Activated B cell treated with CpG ODN at 0.5 μM for 24 hours (primary cell): ENCODE measurements around the gene MYBPC1. TPM values are rescaled to one million over a fixed set of nuclear protein-coding genes. Genes with fewer than 3 reads are reported as not detected.

ENCODE experiments used
- ATAC-seq: fragments of 200-7000 bp; cut with Tn5 transposase; one replicate; pipeline ENCODE4 v1.10.0; 2021; ENCODE audit warnings: low read depth, mild to moderate bottlenecking, moderate library complexity
- CTCF ChIA-PET: fragments of 350-600 bp; sonication (Branson Sonifier 250); formaldehyde crosslinking; loops from one replicate; lab custom pipeline; 2021; ENCODE audit warnings: antibody characterized with exemption; lab: Charles Lee
- POLR2A ChIA-PET: fragments of 350-600 bp; sonication (Branson Sonifier 250); formaldehyde crosslinking; loops from one replicate; lab custom pipeline; 2021; ENCODE audit warnings: antibody characterized with exemption; lab: Charles Lee
- DNase-seq: peaks from one replicate; pipeline ENCODE4 v3.0.0; 2022
- H3K27ac Mint-ChIP-seq: one replicate; pipeline ENCODE4 v1.8.0; 2020; ENCODE audit warnings: mixed read lengths
- H3K27me3 Mint-ChIP-seq: one replicate; pipeline ENCODE4 v1.8.0; 2021; ENCODE audit warnings: mixed read lengths
- H3K36me3 Mint-ChIP-seq: one replicate; pipeline ENCODE4 v1.8.0; 2021; ENCODE audit warnings: low read depth, mixed read lengths
- H3K4me1 Mint-ChIP-seq: one replicate; pipeline ENCODE4 v1.8.0; 2021; ENCODE audit warnings: mixed read lengths
- H3K4me3 Mint-ChIP-seq: one replicate; pipeline ENCODE4 v1.8.0; 2020; ENCODE audit warnings: mild to moderate bottlenecking, mixed read lengths
- H3K9me3 Mint-ChIP-seq: one replicate; pipeline ENCODE4 v1.8.0; 2020; ENCODE audit warnings: mixed read lengths
- CTCF ChIP-seq: fragments of 200-600 bp; IDR thresholded peaks from one replicate; pipeline ENCODE4 v1.8.0; 2022; ENCODE audit warnings: antibody characterized with exemption, mild to moderate bottlenecking
- intact Hi-C: fragments of 100-400 bp; cut with micrococcal nuclease; formaldehyde crosslinking; loops from one replicate; pipeline ENCODE4 v1.15.1; 2024
- total RNA-seq: library from RNA; stranded (reverse); gene quantifications from 2 replicates; pipeline ENCODE4 v1.2.3, GENCODE V29; 2022

The MYBPC1 gene
- total RNA-seq, 1 donor from 2014 or later: not detected

DNA sequence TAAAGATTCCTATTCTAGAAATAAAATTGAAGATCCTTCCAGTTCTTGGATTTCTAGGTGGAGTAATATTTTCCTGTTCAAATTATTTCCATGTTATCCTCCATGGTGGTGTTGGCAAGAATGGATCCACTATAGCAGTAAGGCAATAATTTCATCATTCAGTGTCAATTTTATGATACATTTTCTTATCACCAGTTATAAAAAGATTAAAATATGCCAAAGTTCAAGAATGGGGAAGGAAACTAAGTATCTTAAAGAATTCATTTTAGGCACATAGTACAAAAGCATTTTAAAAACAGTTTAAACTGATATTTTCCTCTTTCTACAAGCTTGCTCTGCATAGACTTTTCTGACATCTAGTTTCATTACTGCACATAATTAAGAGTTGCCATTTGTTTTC lies 125.3 kb downstream of the MYBPC1 start:
- intact Hi-C loops: no loop called here
- no peak overlapping the region for H3K4me3 Mint-ChIP-seq
- TF ChIP-seq CTCF: no peak
- CTCF ChIA-PET: no interaction called here
- POLR2A ChIA-PET: no interaction called here
- H3K9me3 Mint-ChIP-seq: no peaks in the 10 kb centered on the region
- H3K4me1 Mint-ChIP-seq: peaks cover 4% of the 10 kb centered on the region
- peaks cover 53% of the 10 kb centered on the region for H3K36me3 Mint-ChIP-seq
- no peak for ATAC-seq
- no peaks in the 10 kb centered on the region for H3K27me3 Mint-ChIP-seq
- no peak overlapping the region for H3K27ac Mint-ChIP-seq
- no peak for DNase-seq

GRCh38 chr12:101722392-101722791 lies 127.6 kb downstream of the MYBPC1 start:
- H3K27me3 Mint-ChIP-seq: no peaks in the 10 kb centered on the region
- DNase-seq: no peak
- no peak overlapping the region for H3K4me3 Mint-ChIP-seq
- H3K4me1 Mint-ChIP-seq: peaks cover 3% of the 10 kb centered on the region
- no peak for TF ChIP-seq CTCF
- peaks cover 54% of the 10 kb centered on the region for H3K36me3 Mint-ChIP-seq
- POLR2A ChIA-PET: no interaction called here
- no peak for ATAC-seq
- no peaks in the 10 kb centered on the region for H3K9me3 Mint-ChIP-seq
- CTCF ChIA-PET: no interaction called here
- H3K27ac Mint-ChIP-seq: no peak overlapping the region
- intact Hi-C loops: loop anchor here (1.0 to 2.0 kb wide), 2 partner anchors 11 to 16 kb away; no protein-coding TSS in a partner anchor

GRCh38 chr12:101727098-101727497 lies 132.3 kb downstream of the MYBPC1 start:
- Mint-ChIP-seq H3K27ac (no peak overlapping the region), H3K4me1 (peaks cover 5% of the 10 kb centered on the region)

GRCh38 chr12:101729842-101730241 lies 135.1 kb downstream of the MYBPC1 start:
- DNase-seq (no peak), ATAC-seq (no peak)
- Mint-ChIP-seq H3K27me3 (no peaks in the 10 kb centered on the region), H3K36me3 (peaks cover 54% of the 10 kb centered on the region), H3K4me1 (peaks cover 16% of the 10 kb centered on the region), H3K4me3 (no peak overlapping the region), H3K27ac (peak overlapping the region; percentile 9), H3K9me3 (peaks cover 4% of the 10 kb centered on the region)
- ChIA-PET POLR2A (interaction anchor here (1.4 kb wide), 1 partner anchor 11 kb away, joined by 3 read pairs; no protein-coding TSS in a partner anchor), CTCF (no interaction called here)
- intact Hi-C loops: loop anchor here (2.0 kb wide), 1 partner anchor 13 kb away; no protein-coding TSS in a partner anchor
- no peak for TF ChIP-seq CTCF

More at GRCh38 chr12:101727098-101727497, 132.3 kb downstream of the MYBPC1 start:
- no peak for DNase-seq
- Mint-ChIP-seq H3K4me3 (no peak overlapping the region), H3K27me3 (no peaks in the 10 kb centered on the region), H3K36me3 (peaks cover 55% of the 10 kb centered on the region), H3K9me3 (peaks cover 2% of the 10 kb centered on the region)
- CTCF ChIA-PET: no interaction called here
- intact Hi-C loops: loop anchor here (2.0 kb wide), 1 partner anchor 16 kb away; no protein-coding TSS in a partner anchor
- TF ChIP-seq CTCF: no peak
- no peak for ATAC-seq
- POLR2A ChIA-PET: no interaction called here

DNA sequence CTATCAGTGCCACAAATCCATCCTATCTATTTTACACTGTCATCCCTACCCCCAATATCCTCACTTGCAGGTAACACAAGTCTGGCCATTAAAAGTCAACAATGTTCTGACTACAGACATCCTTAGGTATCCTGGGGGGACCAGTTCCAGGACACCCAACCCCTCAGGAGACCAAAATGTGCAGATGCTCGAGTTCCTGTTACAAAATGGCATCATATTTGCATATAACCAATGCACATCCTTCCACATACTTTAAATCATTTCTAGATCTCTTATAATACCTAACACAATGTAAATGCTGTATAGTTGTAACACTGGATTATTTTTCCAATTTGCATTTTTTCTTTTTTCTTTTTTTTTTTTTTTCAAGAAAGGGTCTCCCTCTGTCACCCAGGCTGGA lies 137.5 kb downstream of the MYBPC1 start:
- H3K36me3 Mint-ChIP-seq: peaks cover 45% of the 10 kb centered on the region
- H3K27me3 Mint-ChIP-seq: no peaks in the 10 kb centered on the region
- ChIA-PET POLR2A (no interaction called here), CTCF (no interaction called here)
- no peak for TF ChIP-seq CTCF
- DNase-seq (no peak), ATAC-seq (peak; percentile 49)
- peaks cover 4% of the 10 kb centered on the region for H3K9me3 Mint-ChIP-seq
- peaks cover 16% of the 10 kb centered on the region for H3K4me1 Mint-ChIP-seq
- no peak overlapping the region for H3K4me3 Mint-ChIP-seq
- intact Hi-C loops: no loop called here
- H3K27ac Mint-ChIP-seq: peak overlapping the region; percentile 51
